A673 (cell line): ENCODE results near the gene HSD11B1L. TPM values are rescaled to one million over a fixed set of nuclear protein-coding genes. Genes with fewer than 3 reads are reported as not detected.

Experiments
- BruUV-seq: library from RNA; stranded (reverse); fragments of 400-500 nt; replicated peaks from 2 replicates; lab custom pipeline; 2021; lab: Mats Ljungman, UMichigan
- CTCF ChIA-PET: fragments of 300-600 bp; sonication (Branson Sonifier 250); formaldehyde crosslinking; loops from one replicate; lab custom pipeline; 2022; ENCODE audit warnings: antibody characterized with exemption; lab: Charles Lee
- POLR2A ChIA-PET: fragments of 300-600 bp; sonication (Branson Sonifier 250); formaldehyde crosslinking; loops from one replicate; lab custom pipeline; 2022; ENCODE audit warnings: antibody characterized with exemption; ENCODE audit not compliant: low non-redundant PET; lab: Charles Lee
- DNase-seq: peaks from one replicate; pipeline ENCODE4 v3.0.0-alpha.2; 2015; ENCODE audit warnings: low spot score
- H3K27ac ChIP-seq: fragments of 200-600 bp; sonication (generic); 2 replicates; pipeline ENCODE4 v1.5.1; 2016; ENCODE audit warnings: mixed run types, low read depth, mild to moderate bottlenecking, mixed read lengths, antibody characterized with exemption, low read length; ENCODE audit not compliant: poor library complexity, severe bottlenecking
- H3K27me3 ChIP-seq: fragments of 200-600 bp; sonication (generic); replicated peaks from 2 replicates; pipeline ENCODE4 v1.6.1; 2017; ENCODE audit warnings: mixed run types, low read depth, mild to moderate bottlenecking, mixed read lengths, antibody characterized with exemption, low read length; ENCODE audit not compliant: insufficient read depth, poor library complexity
- H3K36me3 ChIP-seq: fragments of 200-600 bp; sonication (generic); 2 replicates; pipeline ENCODE4 v1.6.1; 2016; ENCODE audit warnings: mixed run types, mild to moderate bottlenecking, mixed read lengths, antibody characterized with exemption, low read length; ENCODE audit not compliant: insufficient read depth, poor library complexity, severe bottlenecking
- H3K4me1 ChIP-seq: fragments of 200-600 bp; sonication (generic); 2 replicates; pipeline ENCODE4 v1.6.1; 2017; ENCODE audit warnings: mixed run types, mild to moderate bottlenecking, mixed read lengths, antibody characterized with exemption, low read length; ENCODE audit not compliant: insufficient read depth, poor library complexity, severe bottlenecking
- H3K4me3 ChIP-seq: fragments of 200-600 bp; sonication (generic); 2 replicates; pipeline ENCODE4 v1.5.1; 2016; ENCODE audit warnings: low read depth, mixed run types, mild to moderate bottlenecking, mixed read lengths, low read length; ENCODE audit not compliant: poor library complexity, severe bottlenecking
- H3K9me3 ChIP-seq: fragments of 200-600 bp; sonication (generic); 2 replicates; pipeline ENCODE4 v1.6.1; 2016; ENCODE audit warnings: mixed run types, low read depth, mild to moderate bottlenecking, mixed read lengths, antibody characterized with exemption, low read length; ENCODE audit not compliant: poor library complexity, severe bottlenecking
- CTCF ChIP-seq: fragments of 300-800, 200-600 bp; sonication (generic); conservative IDR thresholded peaks from 2 replicates; pipeline ENCODE4 v1.5.1; 2017; ENCODE audit warnings: low read depth, mild to moderate bottlenecking, antibody characterized with exemption, low read length, moderate library complexity, mixed read lengths
- EZH2 ChIP-seq: fragments of 200-600 bp; sonication (generic); IDR thresholded peaks from 2 replicates; pipeline ENCODE4 v1.6.1; 2017; ENCODE audit warnings: borderline replicate concordance, low read depth, mild to moderate bottlenecking, mixed read lengths, antibody characterized with exemption, low read length; ENCODE audit not compliant: poor library complexity, severe bottlenecking
- intact Hi-C: fragments of 100-400 bp; cut with micrococcal nuclease; formaldehyde crosslinking; loops from one replicate; pipeline ENCODE4 v1.10.0; 2022; ENCODE audit not compliant: unreplicated experiment
- total RNA-seq: library from RNA; stranded (reverse); gene quantifications from 2 replicates; pipeline ENCODE4 v1.2.3, GENCODE V29; 2021

Gene HSD11B1L
- total RNA-seq, 1 experiment from 2014 or later = 5.7 TPM

- intact Hi-C loops = no loop called here
- TF ChIP-seq CTCF = no peak
- no peak for TF ChIP-seq EZH2
- Histone ChIP-seq H3K4me3 (no peak overlapping the region), H3K36me3 (peaks cover 61% of the 10 kb centered on the region), H3K27ac (no peak overlapping the region), H3K4me1 (no peaks in the 10 kb centered on the region), H3K27me3 (no peaks in the 10 kb centered on the region), H3K9me3 (no peaks in the 10 kb centered on the region)
- BruUV-seq = no TSS peak
- DNase-seq = no peak
- ChIA-PET CTCF (no interaction called here), POLR2A (no interaction called here)
Measured at GRCh38 chr19:5669212-5669611, 11.6 kb upstream of the HSD11B1L start.

- Histone ChIP-seq H3K27ac (no peak overlapping the region), H3K36me3 (peaks cover 38% of the 10 kb centered on the region), H3K4me1 (no peaks in the 10 kb centered on the region), H3K27me3 (no peaks in the 10 kb centered on the region), H3K9me3 (no peaks in the 10 kb centered on the region), H3K4me3 (no peak overlapping the region)
- ChIA-PET POLR2A (no interaction called here), CTCF (no interaction called here)
- BruUV-seq = no TSS peak
- DNase-seq = no peak
- no peak for TF ChIP-seq CTCF
- intact Hi-C loops = no loop called here
Measured at GRCh38 chr19:5671600-5671999, 9.2 kb upstream of the HSD11B1L start.

- intact Hi-C loops = no loop called here
- no peak for DNase-seq
- CTCF ChIA-PET = no interaction called here
- Histone ChIP-seq H3K4me1 (no peaks in the 10 kb centered on the region), H3K36me3 (peaks cover 25% of the 10 kb centered on the region), H3K4me3 (no peak overlapping the region), H3K27ac (no peak overlapping the region), H3K9me3 (no peaks in the 10 kb centered on the region), H3K27me3 (no peaks in the 10 kb centered on the region)
- no TSS peak for BruUV-seq
- TF ChIP-seq EZH2 = no peak
- no peak for TF ChIP-seq CTCF
- POLR2A ChIA-PET = no interaction called here
Measured at GRCh38 chr19:5672708-5673459, 7.9 kb upstream of the HSD11B1L start.
